ENCODE data around the gene INO80.

The INO80 gene, protein sequence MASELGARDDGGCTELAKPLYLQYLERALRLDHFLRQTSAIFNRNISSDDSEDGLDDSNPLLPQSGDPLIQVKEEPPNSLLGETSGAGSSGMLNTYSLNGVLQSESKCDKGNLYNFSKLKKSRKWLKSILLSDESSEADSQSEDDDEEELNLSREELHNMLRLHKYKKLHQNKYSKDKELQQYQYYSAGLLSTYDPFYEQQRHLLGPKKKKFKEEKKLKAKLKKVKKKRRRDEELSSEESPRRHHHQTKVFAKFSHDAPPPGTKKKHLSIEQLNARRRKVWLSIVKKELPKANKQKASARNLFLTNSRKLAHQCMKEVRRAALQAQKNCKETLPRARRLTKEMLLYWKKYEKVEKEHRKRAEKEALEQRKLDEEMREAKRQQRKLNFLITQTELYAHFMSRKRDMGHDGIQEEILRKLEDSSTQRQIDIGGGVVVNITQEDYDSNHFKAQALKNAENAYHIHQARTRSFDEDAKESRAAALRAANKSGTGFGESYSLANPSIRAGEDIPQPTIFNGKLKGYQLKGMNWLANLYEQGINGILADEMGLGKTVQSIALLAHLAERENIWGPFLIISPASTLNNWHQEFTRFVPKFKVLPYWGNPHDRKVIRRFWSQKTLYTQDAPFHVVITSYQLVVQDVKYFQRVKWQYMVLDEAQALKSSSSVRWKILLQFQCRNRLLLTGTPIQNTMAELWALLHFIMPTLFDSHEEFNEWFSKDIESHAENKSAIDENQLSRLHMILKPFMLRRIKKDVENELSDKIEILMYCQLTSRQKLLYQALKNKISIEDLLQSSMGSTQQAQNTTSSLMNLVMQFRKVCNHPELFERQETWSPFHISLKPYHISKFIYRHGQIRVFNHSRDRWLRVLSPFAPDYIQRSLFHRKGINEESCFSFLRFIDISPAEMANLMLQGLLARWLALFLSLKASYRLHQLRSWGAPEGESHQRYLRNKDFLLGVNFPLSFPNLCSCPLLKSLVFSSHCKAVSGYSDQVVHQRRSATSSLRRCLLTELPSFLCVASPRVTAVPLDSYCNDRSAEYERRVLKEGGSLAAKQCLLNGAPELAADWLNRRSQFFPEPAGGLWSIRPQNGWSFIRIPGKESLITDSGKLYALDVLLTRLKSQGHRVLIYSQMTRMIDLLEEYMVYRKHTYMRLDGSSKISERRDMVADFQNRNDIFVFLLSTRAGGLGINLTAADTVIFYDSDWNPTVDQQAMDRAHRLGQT (N-terminal part only)

DNA sequence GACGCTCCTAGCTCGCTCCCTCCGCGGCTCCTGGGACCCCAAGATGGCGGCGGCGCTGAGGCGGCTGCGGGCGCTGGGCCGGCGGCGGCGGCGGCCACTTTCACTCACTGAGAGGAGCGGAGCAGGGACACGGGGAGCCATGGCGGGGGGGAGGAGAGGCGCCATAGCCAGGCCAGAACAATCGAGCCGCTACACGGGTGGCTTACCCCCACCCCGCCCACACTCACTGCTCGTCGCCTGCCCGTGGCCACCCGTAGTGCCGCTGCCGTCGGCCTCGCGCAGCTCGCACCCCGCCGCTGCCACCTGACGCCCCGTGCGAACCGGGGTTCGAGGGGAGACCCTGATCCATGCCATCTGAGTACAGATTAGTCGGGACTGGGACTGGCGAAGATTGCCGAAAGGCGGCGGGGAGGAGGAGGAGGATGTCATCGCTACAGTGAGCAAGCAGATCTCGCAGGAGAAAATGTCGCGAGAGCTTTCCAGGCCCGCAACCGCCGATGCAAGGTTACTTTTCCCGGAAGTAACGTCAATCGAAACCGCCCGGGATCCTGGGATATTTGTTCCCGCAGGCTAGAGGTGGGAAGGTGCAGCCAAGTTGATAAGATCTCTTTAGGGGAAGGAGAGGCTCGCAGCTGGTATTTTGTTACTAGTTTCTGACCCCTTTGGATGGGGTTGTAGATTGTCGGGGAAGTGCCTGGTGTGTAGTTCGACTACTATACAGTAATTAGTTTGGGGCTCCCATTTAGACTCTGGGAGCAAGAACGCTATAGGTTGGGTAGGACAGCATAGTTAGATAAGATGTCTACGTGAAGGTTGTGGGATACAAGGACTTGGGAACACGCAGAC is at the start of gene INO80:
Gene INO80 (minus strand): TSS at position 165 of the 846 bp plus-strand sequence. CDS start 19,970 bp downstream, outside the sequence.
- DNase-seq (ENCODE audit: low read depth in 2 of 2), result peak; percentile 99
- TF ChIP-seq, protein P1, sequence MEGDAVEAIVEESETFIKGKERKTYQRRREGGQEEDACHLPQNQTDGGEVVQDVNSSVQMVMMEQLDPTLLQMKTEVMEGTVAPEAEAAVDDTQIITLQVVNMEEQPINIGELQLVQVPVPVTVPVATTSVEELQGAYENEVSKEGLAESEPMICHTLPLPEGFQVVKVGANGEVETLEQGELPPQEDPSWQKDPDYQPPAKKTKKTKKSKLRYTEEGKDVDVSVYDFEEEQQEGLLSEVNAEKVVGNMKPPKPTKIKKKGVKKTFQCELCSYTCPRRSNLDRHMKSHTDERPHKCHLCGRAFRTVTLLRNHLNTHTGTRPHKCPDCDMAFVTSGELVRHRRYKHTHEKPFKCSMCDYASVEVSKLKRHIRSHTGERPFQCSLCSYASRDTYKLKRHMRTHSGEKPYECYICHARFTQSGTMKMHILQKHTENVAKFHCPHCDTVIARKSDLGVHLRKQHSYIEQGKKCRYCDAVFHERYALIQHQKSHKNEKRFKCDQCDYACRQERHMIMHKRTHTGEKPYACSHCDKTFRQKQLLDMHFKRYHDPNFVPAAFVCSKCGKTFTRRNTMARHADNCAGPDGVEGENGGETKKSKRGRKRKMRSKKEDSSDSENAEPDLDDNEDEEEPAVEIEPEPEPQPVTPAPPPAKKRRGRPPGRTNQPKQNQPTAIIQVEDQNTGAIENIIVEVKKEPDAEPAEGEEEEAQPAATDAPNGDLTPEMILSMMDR (IDR thresholded peaks at IDR 0.05; ENCODE audit: low read depth, low read length), result no peak
- peak within 1 kb of the TSS; percentile 92 to 96 for H3K4me3 ChIP-seq (replicated peaks in 1 of 2; ENCODE audit: low read depth in 2 of 2, low read length in 2 of 2)

DNA sequence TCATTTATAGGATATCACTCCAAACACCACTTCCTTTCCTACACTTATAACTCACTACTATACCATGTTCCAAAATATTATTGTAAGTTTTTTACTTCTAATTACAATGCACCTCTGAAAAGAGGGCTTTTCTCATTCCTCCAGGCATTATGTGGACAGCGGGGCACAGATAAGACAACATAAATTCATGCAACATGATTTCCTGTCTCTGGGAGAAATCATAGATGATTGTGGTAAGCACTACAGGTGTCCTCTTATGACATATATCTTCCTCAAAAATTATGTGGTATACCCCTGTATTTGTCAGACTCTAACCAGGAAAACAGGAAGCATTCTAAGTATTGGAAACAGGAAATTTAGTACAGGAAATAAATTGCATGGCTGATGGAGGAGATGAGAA is 45.7 kb upstream of the INO80 start:
- TF ChIP-seq, protein P1 (IDR thresholded peaks at IDR 0.05; ENCODE audit: low read depth, low read length), result no peak
- no peak overlapping the region for H3K4me3 ChIP-seq (replicated peaks in 1 of 2; ENCODE audit: low read depth in 2 of 2, low read length in 2 of 2)
- DNase-seq (ENCODE audit: low read depth in 2 of 2), result no peak

DNA sequence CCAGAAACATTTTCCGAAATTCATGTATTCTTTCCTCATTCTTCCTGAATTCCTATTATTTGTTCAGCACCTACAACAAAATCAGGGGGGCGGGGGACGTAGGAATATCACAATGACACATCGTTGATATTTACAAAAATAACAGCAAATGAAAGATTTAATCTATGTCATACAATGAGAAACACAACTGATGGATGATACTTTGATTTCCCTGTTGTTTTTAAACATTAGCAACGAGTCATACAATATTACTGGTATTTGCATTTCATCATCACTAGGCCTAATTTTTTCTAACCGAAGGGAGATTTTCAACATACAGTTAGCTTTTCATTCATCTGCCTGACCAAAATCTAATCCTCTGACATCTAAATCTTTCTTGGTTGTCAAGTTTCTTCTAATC is 45.3 kb upstream of the INO80 start:
- TF ChIP-seq, protein P1 (IDR thresholded peaks at IDR 0.05; ENCODE audit: low read depth, low read length), result no peak
- DNase-seq (ENCODE audit: low read depth in 2 of 2), result peak; percentile 16 to 40
- H3K4me3 ChIP-seq (replicated peaks in 1 of 2; ENCODE audit: low read depth in 2 of 2, low read length in 2 of 2), result no peak overlapping the region

DNA sequence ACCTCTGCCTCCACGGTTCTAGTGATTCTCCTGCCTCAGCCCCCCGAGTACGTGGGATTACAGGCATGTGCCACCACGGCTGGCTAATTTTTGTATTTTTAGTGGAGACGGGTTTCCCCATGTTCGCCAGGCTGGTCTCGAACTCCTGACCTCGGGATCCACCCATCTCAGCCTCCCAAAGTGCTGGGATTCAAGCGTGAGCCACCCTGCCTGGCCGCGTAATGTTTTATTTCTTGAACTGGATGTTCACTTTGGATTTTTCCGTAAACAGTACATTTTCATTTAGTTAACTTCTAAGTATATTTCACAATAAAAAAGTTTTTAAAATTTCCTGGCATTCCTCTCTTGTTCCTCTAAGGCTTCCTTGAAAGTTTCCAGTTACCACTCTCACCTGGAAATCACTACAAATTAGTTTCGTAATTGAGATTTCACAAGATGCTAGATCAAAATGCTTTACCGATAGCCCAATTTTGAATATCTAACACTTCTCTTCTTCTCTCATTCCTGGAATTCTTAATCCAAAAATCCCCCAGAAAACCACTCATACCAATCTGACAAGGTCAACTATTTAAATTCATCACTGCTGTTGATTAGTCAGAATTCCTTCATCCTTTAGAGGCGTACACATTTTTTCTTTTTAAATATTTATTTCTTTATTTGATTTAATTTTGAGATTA is 44.7 kb upstream of the INO80 start:
- H3K4me3 ChIP-seq (replicated peaks in 1 of 2; ENCODE audit: low read depth in 2 of 2, low read length in 2 of 2), result no peak overlapping the region
- peak; percentile 15 to 39 for DNase-seq (ENCODE audit: low read depth in 2 of 2)
- TF ChIP-seq, protein P1 (IDR thresholded peaks at IDR 0.05; ENCODE audit: low read depth, low read length), result no peak

DNA sequence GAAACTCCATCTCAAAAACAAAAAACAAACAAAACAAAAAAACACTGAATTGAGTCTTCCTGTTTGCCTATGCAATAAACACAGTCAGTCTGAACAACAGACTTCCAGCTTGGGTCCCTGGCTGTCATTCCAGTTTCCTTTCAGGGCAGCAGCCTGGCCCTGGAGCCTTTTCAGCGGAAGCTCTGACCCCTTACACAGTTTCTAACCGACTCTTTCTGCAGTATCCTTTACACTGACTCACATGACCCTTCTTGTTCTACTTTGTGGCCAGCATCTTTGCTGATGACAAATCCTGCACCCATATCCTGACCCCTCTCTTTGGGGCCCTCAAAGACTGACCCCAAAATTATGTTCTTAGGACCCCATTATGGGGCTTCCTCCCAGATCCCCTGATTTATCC is 38.3 kb upstream of the INO80 start:
- no peak overlapping the region for H3K4me3 ChIP-seq (replicated peaks in 1 of 2; ENCODE audit: low read depth in 2 of 2, low read length in 2 of 2)
- TF ChIP-seq, protein P1 (IDR thresholded peaks at IDR 0.05; ENCODE audit: low read depth, low read length), result no peak
- peak in 1 of 2 donors; percentile 16 for DNase-seq (ENCODE audit: low read depth in 2 of 2)
